Mammary epithelial cell (primary cell): ENCODE data around the gene AQP2.

Experiments used
- CTCF ChIP-seq, 2 donors: IDR thresholded peaks in 1 of 2; conservative IDR thresholded peaks in 1 of 2; 2 replicates each; pipeline ENCODE4 v1.5.1; 2011 to 2012; ENCODE audit warnings: inconsistent platforms in 2 of 2, low read length in 2 of 2, mild to moderate bottlenecking in 2 of 2, control low read depth in 1 of 2, low read depth in 1 of 2; ENCODE audit not compliant: insufficient read depth in 1 of 2; ENCODE audit errors: extremely low read depth in 1 of 2
- EZH2 ChIP-seq: IDR thresholded peaks from 2 replicates; pipeline ENCODE4 v1.6.1; 2012; ENCODE audit warnings: low read length, inconsistent platforms, borderline replicate concordance

DNA sequence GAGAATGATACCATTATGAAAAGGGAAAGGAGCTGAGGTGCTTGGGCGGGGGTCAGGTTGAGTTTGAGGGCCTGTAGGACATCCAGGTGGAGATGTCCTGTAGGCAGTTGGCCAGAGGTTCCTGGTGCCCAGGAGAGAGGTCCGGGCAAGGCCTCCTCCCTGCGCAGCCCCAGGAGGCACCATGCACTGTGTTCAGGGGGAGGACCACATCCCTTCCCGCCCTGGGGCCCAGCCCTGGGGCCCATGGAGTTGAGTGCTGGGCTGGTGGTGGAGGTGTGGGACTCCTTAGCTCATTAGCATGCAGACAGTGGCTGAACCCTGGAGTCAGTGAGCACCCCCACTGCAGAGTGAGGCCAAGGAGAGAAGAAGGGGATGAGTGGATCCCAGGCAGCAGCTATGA is 41.2 kb upstream of the AQP2 start:
- TF ChIP-seq CTCF (conservative IDR thresholded peaks at IDR 0.05 in 1 of 2, IDR thresholded peaks at IDR 0.05 in 1 of 2; ENCODE audit: extremely low read depth in 1 of 2, insufficient read depth in 1 of 2, low read depth in 1 of 2, low read length in 2 of 2) (no peak), EZH2 (no peak)
